HT1080 (cell line): ENCODE measurements around the gene SGSM2. TPM values are rescaled to one million over a fixed set of nuclear protein-coding genes. Genes with fewer than 3 reads are reported as not detected.

Experiments used
- DNase-seq: peaks from one replicate; pipeline ENCODE4 v3.0.0-alpha.2; 2015; ENCODE audit warnings: low read depth
- total RNA-seq: library from RNA; depleted of rRNA; stranded (reverse); fragments of >200 nt; shearing (Covaris generic); gene quantifications from 2 replicates; pipeline ENCODE4 v1.2.3, GENCODE V29; 2014

SGSM2 gene
- total RNA-seq, 1 experiment from 2014 or later = 39.4 TPM

GRCh38 chr17:2368359-2368758 is 31.1 kb downstream of the SGSM2 start:
- DNase-seq = no peak

DNA sequence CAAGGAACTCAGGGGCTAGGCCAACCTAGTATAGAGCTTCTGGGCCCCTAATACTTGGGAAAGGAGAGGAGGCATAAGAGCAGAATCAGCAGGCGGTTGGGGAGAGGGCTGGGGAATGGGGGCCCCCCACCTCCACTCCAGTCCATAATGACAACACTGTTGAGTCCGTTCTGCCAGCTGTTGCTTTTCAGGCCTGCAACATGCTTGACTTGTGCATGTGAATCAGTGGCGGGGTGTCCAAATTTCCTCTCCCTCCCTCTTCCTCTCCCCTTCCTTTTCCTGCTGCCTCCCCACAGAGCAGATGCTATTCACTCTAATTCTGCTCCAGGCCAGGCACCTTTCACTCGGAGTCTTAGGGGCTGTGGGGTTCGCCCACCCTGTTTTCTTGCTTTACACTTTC is 31.7 kb downstream of the SGSM2 start:
- DNase-seq = no peak

- no peak for DNase-seq
Measured at GRCh38 chr17:2369551-2370210, 32.4 kb downstream of the SGSM2 start.

DNA sequence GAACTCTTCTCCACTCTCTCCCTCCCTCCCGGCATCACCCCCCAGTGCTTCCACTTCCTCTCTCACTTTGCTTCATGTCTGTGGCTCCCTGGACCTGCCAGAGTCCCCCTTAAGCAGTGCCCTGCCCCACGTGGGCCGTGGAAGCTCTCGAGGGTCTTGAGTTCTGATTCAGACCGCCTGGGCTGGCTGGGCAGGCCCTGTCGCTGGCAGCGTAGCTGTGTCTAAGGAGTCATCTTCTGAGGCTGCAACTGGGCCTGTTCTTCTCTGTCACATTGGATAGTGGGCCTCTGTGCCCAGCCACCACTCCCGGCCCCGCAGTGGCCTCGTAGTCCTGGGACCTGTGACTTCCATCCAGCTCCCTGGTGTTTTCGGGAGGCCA is 32.9 kb downstream of the SGSM2 start:
- no peak for DNase-seq

GRCh38 chr17:2371183-2372130 is 34.2 kb downstream of the SGSM2 start:
- no peak for DNase-seq

DNA sequence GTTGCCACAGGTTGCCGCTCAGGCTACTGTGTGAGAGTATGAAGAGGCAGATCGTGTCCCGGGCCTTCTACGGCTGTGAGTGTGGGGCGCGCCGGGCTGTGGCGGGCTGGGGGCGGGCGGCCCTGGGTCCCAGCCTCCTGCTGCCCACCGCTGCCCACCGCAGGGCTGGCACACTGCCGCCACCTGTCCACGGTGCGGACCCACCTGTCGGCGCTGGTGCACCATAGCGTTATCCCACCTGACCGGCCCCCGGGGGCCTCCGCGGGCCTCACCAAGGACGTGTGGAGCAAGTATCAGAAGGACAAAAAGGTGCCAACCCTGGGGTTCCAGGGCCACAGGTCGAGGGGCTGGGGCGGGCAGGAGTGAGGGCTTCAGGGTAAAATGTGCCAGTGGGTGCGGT is 34.9 kb downstream of the SGSM2 start:
- no peak for DNase-seq

GRCh38 chr17:2372681-2373080 is 35.4 kb downstream of the SGSM2 start:
- no peak for DNase-seq

- DNase-seq = no peak
Measured at GRCh38 chr17:2373179-2373578, 35.9 kb downstream of the SGSM2 start.

DNA sequence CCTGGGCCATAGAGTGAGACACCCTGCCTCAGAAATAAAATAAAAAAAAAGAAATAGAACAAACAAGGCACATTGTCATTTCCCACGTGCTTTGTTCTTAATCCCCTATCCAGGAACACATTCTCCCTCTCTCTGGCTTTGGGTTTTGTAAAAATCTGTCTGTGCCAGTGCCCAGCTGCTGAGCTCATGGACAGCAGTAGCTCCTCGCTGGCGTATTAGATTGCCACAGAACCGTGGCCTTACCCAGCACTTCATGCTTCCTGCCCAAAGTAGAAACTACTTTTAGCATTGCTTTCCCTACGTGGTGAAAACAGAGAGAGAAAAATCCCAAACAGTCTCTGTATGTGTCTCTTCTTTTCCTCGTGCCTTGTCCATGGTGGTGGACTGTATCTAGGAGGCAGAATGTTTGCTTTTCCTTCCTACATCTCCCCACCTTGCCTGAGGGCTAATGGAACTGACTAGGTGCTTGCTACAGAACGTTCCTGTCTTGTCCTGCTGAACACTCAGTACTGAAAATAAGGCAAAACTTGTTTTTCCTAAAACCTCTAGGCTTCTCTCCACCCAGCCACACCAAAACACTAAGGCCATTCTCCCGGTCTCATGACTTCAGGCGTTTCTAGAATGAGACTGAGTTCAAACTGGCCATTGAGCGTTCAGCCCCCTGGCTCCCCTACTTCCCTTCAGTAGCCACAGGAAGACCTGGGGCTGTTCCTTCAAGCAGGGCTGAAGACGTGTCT is 37.4 kb downstream of the SGSM2 start:
- DNase-seq = no peak

GRCh38 chr17:2375406-2375805 is 38.1 kb downstream of the SGSM2 start:
- DNase-seq = no peak

GRCh38 chr17:2376107-2376506 is 38.8 kb downstream of the SGSM2 start:
- no peak for DNase-seq

- DNase-seq = no peak
Measured at GRCh38 chr17:2377659-2378058, 40.4 kb downstream of the SGSM2 start.

DNA sequence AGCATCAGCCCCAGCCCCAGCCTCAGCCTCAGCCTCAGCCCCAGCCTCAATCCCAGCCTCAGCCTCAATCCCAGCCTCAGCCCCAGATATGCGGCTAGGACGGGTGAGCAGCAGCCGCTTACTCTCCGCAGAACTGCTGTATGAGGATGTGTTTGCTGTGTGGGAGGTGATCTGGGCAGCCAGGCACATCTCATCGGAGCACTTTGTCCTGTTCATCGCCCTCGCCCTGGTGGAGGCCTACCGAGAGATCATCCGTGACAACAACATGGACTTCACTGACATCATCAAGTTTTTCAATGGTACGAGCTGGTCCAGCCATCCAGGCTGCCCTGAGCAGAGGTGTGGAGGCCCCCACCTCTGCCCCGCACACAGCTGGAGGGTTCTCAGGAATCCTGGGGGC is 41.6 kb downstream of the SGSM2 start:
- DNase-seq = no peak

GRCh38 chr17:2379489-2380225 is 42.4 kb downstream of the SGSM2 start:
- no peak for DNase-seq

DNA sequence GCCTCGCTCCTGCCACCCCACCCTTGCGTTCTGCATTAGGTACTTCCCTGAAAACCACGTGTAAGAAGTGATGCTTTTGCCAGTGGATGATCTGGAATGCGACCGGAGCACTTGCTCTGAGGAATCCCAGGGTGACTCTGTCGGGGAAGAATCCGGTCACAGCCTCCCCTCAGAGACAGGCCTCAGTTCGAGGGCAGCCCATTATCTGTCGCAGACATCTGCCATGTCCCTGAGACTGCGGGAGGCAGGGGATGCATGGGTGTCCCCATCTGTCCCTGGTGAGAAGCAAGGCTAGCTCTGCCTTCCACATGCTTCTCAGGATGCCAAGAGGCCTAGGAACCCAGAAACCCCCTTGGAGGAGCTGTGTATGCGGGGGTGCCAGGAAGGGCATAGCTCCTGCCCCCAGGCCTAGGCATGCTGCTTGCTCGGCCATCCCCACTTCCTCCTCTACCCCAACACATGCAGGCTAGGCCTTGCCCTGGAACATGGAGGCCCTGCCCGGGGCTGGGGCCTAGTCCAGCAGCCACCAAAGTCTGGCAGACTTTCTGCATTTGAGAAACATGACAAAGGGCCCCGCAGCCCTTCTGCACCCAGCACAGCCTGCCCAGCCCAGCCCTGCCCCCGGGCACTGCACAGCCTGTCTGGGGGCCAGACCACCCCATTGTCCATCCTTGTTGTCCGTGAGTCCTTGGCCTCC is 43.1 kb downstream of the SGSM2 start:
- no peak for DNase-seq

GRCh38 chr17:2380950-2381649 is 43.8 kb downstream of the SGSM2 start:
- DNase-seq = no peak

- no peak for DNase-seq
Measured at GRCh38 chr17:2383628-2384167, 46.4 kb downstream of the SGSM2 start.

DNA sequence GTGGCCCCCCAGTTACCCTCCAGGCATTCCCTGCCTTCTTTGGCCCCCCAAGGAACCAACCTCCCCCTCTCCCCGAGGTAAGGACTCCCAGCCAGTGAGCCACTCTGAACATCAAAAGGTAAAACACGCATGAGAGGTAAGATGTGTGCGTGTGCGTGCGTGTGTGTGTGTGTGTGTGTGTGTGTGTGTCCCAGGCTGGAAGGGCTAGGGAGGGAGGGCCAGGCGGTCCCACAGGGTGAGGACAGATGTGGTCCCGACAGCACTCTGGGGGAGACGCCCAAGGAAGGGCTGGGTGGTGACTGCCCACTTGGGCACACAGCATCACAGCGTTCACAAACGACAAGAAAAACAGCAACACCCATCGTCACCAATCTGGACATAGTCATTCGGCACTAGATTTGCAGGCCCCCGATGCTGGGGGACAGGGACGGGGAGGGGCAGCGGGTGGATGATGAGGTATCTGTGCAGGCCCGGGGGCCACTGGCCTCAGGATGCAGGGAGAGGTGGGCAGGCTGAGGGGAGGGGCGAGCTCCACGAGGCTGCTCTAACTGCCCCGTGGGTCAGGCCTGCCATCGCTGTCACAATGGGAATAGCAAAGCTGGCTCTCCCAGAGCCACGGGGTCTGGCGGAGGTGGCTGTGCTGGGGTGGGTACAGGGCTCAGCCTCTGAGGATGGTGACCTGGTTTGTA is 47.3 kb downstream of the SGSM2 start:
- no peak for DNase-seq
